GM20431 (cell line): ENCODE measurements around the gene NR2F2.

ENCODE experiments used
- in situ Hi-C: fragments of 300-500 bp; cut with MseI, MboI; formaldehyde crosslinking; loops from one replicate; pipeline ENCODE4 v1.15.0; 2020; ENCODE audit warnings: low sequenced_read_pairs; ENCODE audit not compliant: unreplicated experiment

Gene NR2F2

DNA sequence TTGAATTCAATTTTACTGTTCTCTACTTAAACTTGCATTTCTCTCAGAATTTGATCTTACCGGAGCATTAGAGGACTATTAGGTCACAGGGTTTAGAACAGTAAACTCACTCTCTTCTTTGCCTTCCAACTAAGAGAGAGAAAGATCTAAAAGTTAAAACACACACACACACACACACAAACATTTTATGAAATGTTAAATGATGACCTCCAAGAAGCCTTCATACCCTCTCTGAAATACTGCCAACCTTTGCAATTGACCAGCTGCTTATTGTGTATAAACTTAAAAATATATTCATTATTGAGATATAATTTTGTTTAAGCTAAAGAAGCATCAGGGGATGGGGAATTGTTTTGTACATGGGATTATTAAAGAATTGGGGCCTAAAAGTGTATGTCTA lies 15.5 kb upstream of the NR2F2 start:
- in situ Hi-C loops = no loop called here

DNA sequence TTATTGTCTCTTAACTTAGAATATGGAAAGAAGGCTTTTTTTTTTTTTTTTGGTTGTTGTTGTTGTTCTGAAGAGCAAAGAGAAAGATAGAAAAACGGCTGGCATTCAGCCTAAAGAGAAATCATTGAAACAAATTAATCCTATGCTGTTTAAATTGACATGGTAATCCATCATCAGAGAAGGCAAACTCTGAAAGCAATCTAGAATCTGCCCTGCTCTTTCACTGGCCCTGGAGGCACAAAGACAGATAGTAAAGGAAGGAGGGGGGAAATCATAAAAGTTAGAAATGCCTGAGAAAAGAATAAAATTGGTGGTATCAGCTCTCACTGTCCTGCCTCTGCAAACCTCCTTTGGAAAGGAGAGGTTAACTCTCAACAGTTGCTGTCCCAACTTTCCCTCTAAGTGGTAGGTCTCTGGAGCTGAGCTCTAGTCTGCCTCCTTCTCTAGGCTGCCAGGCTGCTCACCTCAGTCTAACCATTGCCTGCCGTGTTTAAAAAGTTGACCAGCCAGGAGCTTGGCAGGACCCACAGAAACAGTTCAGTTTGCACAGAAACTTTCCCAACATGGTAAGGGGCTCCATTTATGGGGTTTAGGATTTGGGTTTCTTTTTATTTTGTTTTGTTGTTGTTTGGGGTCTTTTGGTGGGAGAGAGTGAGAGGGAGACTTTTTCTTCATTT lies 13.4 kb upstream of the NR2F2 start:
- in situ Hi-C loops = no loop called here

- in situ Hi-C loops = no loop called here
Measured at GRCh38 chr15:96320107-96320506, 10.4 kb upstream of the NR2F2 start.

GRCh38 chr15:96320703-96321638 lies 9.5 kb upstream of the NR2F2 start:
- in situ Hi-C loops = no loop called here

DNA sequence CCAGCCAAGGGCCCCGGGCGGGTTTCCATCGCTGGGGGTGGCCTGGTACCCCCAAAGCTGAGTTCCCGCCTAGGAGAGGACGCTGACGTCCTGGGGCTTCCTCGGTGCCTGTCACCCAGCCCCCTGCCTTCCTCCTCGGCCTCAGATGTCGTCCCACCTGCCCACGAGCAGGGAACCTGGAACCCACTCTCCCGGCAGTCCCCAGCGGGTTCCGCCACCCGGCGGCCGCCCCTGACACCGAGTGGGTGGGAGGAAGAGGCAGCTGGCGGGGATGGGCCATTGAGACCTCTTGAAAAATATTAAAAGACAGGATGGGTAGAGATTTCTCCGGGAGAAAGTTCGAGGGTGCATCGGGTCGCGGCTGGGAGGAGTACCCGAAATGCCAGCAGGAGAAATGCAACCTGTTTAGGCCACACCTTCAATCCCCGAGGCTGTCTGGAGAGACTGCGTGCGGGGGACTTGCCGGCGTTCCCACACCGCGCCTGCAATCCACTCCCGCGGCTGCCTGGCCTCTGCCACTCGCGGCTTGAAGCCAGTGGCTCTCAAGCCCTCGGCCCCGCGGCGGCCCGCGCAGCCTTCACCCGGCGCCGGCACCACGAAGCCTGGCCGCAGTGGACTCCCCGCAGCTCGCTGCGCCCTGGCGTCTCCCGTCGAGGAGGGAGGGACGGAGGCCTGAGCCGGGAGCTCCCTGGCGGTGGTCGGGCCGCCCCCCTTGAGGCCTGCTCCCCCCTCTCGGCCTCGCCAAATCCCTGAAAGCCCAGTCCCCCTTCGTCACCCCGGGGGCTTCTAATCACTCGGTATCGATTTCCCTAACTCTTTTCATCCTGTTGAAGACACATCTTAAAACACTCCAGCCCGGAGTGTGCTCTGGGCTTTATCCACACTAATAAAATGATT lies 8.6 kb upstream of the NR2F2 start:
- in situ Hi-C loops = no loop called here

GRCh38 chr15:96322536-96323318 lies 7.8 kb upstream of the NR2F2 start:
- in situ Hi-C loops = no loop called here

GRCh38 chr15:96323319-96324145 lies 7.0 kb upstream of the NR2F2 start:
- in situ Hi-C loops = no loop called here

GRCh38 chr15:96324192-96324895 lies 6.2 kb upstream of the NR2F2 start:
- in situ Hi-C loops = no loop called here

DNA sequence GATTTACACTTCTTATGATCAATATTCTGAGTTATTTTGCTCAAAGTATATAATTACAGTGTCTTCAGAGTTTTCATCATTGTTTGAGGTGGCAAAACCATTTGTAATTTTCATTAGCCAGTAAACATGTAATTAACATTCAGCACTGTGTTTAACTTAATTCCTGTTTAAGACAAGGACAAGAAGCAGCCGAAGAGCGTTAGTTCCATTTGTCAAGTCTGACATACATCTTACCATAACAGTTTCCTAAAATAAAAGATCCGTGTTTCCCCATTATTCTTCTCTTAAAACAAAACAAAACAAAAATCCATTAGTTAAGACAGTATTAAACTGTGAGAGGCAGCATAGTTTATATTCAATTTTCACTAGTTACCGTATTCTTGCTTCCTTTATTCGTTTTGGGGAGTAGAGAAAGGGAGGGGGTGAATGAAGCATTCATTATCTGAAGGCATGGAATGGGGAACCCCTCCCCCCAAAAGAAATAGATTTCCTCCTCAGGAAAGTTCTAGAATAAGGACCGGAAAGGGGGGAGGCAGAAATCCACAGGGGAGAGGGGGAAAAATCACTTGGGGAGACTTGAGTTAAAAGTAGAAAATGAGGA lies 5.5 kb upstream of the NR2F2 start:
- in situ Hi-C loops = no loop called here

DNA sequence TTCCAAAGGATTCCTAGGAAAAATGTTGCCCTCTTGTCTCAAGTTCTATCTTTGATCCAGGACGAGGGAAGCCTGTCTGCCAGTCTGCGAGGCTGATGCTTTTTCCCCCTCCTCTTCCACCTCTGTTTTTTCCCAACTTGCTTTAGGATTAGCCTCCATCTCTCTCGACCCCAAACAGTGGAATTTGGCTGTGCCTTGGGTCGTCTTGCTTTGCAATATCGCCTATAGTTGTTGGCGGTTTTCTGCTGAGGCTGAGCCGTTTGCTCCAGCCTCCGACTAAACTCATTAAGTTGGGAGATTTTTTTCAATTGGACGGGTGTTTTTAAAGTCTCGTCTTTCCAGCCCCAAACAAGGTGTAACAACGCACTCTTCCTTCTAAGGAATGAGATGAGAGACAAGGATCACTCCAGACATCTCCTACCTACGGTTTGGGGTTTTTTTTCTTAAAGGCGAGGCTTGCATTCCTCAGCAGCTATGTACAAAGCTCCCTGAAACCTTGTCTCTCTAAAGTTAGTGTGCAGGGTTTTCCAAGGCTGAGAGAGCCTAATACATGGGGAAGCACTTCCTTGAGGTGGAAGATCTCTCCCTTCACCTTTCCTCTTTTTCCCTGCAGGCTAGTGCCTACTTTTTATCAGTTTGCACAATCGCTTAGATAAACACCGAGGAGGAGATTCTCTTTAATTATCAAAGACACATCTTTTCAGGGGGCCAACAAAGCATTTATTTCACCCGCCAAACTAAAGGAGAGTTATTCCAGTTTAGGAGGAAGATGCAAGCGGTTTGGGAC lies 4.8 kb upstream of the NR2F2 start:
- in situ Hi-C loops = no loop called here

DNA sequence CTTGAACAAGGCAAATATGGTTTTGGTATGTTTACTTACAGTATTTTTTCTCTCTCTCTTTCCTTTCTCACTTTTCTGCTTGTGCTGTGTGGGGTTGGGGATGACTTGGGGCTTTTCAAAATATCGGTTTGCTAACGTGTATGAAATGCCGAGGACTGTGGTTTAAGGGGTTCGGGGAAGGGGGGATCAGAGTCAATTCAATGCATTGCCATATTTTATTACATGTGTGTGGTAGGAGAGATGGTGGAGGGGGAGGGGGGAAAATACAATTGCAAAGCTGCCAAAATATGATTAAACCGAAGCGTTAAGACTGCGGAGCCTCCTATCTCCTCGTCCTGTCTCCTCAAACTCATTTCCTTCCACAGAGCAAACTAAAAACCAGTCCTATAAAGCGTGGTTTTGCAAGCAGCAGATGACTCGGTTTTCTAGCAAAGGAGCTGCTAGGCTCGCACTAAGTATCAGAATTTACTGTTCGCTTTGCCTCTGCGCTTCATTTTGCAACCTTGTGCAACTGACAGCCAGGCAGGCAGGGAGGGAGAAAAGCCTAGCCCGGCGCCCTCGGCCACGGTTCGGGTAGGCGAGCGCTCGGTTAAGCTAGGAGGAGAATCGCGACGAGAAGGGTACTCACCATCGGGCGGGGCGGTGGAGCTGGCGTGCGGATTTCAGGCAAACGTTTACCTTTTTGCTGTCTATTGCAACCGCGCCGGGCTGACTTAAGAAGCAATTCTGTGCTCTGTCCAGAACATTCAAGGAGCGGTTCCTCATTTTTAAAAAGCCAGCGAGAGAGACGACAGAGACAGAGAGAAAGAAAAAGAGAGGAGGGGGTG lies 4.0 kb upstream of the NR2F2 start:
- in situ Hi-C loops = no loop called here

DNA sequence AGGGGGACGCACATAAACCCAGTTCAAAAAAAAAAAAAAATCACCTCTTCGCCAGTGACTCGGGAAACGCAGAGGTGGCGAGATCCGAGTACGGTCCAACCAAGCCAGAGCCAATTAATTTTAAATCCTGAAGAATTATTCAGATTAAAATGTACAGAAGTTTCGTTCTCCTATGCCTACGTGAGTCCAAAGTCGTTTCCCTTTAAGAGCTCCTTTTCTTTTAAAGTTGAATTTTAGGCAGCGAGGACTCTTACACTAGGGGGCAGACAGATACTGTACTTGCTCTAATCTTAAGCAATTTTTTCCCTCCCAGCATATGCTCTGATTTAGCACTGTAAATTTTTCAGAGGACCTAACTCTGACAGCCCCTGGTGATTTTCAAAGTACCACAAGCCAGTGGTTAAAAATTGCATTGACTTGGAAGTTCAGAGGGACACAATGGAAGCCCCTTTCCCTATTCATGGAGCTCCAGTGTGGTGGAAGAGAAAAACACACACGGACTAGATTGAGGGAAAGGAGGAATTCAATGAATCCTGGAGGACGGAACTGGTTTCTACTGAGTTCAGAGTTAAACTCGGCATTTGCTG lies 3.3 kb upstream of the NR2F2 start:
- in situ Hi-C loops = no loop called here

DNA sequence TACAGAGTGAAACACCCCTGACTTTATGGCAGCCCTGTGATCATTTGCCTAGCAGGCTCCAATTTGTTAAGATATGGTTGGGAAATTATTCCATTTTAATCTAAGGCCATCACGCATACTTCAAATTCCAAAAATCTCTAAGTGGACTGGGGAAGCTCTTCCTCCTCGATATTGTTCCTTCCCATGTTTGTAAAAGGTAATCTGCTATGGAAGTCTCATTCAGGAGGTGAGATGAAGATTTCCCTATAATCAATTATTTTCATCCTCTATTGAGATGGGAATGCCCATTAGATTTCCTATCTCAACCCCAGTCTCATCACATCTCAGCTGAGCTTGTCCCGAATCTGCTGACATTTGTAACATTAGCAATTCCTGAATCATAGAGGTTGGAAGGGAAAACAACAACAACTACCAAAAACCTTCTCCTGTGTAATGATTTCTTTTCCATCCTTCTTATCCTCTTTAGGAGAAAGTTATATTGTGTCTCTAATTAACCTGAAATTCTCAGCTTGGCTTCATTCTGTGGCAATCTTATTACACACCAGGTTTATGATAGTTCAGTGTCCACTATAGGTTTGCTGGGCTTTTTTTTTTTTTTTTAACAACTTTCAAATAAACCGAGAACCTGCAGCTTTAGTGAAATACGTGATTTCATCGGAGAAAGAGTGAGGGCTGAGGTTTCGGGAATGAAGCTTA lies 2.2 kb upstream of the NR2F2 start:
- in situ Hi-C loops = no loop called here

GRCh38 chr15:96328877-96329195 lies 1.7 kb upstream of the NR2F2 start:
- in situ Hi-C loops = no loop called here

DNA sequence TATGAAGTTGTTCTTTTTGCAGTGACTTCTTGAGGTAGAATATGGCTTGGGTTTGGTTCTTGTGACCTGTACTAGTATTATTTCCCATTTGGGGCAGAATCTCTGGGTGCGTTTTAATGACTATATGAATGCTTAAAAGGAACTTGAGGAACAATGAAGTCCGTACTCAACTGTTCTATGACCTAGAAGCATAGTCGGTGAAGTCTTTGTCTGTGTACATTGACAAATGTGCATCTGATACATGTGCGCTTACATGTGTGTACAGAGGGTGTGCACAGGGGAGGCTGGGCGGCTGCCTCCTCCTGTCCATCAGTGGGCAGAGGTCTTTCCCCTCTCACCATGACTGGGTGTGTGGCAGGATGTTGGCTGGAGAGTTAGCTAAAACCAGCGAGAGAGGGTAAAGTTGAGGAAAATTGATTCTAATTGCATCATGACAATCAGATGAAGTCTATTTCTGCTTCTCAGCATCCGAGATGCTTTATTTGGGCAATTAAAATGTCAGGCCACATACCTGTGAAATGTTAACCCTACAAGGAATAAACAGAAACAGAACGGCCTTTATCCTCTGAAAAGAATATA lies 1.0 kb upstream of the NR2F2 start:
- in situ Hi-C loops = no loop called here
